ENCODE results near the gene SLC17A4. TPM values are rescaled to one million over a fixed set of nuclear protein-coding genes. Genes with fewer than 3 reads are reported as not detected.

SLC17A4 gene
- total and polyA plus RNA-seq, 2 donors (not counting 3 experiments of a cell fraction or from before 2014, with no cell fraction given): not detected

GRCh38 chr6:25713824-25714223, 40.7 kb upstream of the SLC17A4 start:
- no peak overlapping the region for H2AFZ ChIP-seq (ENCODE audit: low read depth, low read length)

More at GRCh38 chr6:25713824-25714223, 40.7 kb upstream of the SLC17A4 start:
- intact Hi-C loops (cut with micrococcal nuclease) (loop anchor here (2.0 to 10.0 kb wide), 2 partner anchors 111 to 439 kb away; partner anchors contain the start of gene CARMIL1), dilution Hi-C loops (cut with MboI; ENCODE audit: extremely low pct_ligation_motif_present, low sequenced_read_pairs) (no loop called here)
- Histone ChIP-seq H4K20me1 (replicated peaks; ENCODE audit: control insufficient read depth, extremely low read depth, insufficient read depth, low read length) (no peaks in the 10 kb centered on the region), H3K4me2 (ENCODE audit: insufficient read depth, low read length) (peak overlapping the region; percentile 73), H3K27me3 (ENCODE audit: control insufficient read depth in 2 of 2, insufficient read depth in 2 of 2, low read length in 2 of 2) (no peaks in the 10 kb centered on the region), H3K27ac (ENCODE audit: insufficient read depth, low read depth, low read length) (peak overlapping the region; percentile 54), H3K79me2 (ENCODE audit: control insufficient read depth, insufficient read depth, low read length) (no peaks in the 10 kb centered on the region), H3K9me3 (replicated peaks; ENCODE audit: control insufficient read depth, insufficient read depth, low read length) (no peaks in the 10 kb centered on the region), H3K4me3 (replicated peaks in 1 of 3; ENCODE audit: insufficient read depth in 1 of 3, low read depth in 1 of 3, low read length in 3 of 3) (no peak overlapping the region), H3K9me1 (replicated peaks; ENCODE audit: control insufficient read depth, extremely low read depth, insufficient read depth, low read length) (no peaks in the 10 kb centered on the region), H3K4me1 (ENCODE audit: control insufficient read depth, extremely low read depth, insufficient read depth, low read length) (peaks cover 23% of the 10 kb centered on the region), H3K36me3 (ENCODE audit: control insufficient read depth in 2 of 2, extremely low read depth in 1 of 2, insufficient read depth in 2 of 2, low read length in 2 of 2) (no peaks in the 10 kb centered on the region), H3K9ac (replicated peaks; ENCODE audit: extremely low read depth, insufficient read depth, low read length) (no peak overlapping the region)
- FAIRE-seq: peak; percentile 53
- no peak for TF ChIP-seq JUN (IDR thresholded peaks at IDR 0.05; ENCODE audit: borderline replicate concordance, insufficient read depth, insufficient read length, low read depth)
- no peak for TF ChIP-seq EZH2 (IDR thresholded peaks at IDR 0.05; ENCODE audit: borderline replicate concordance, low read depth, low read length, severe bottlenecking)
- TF ChIP-seq CTCF (IDR thresholded peaks at IDR 0.05; ENCODE audit: extremely low read depth in 1 of 2, insufficient read depth in 1 of 2, low read depth in 1 of 2, low read length in 2 of 2): no peak
- no peak for TF ChIP-seq POLR2A (IDR thresholded peaks at IDR 0.05; ENCODE audit: low read depth, low read length)
- BruUV-seq (replicated peaks): no TSS peak
- DNase-seq (ENCODE audit: low read depth, low spot score): no peak
- ChIA-PET CTCF (interaction anchor here (1.3 to 1.9 kb wide), 2 partner anchors 11 to 448 kb away, joined by 3 to 5 read pairs; no protein-coding TSS in a partner anchor), POLR2A (no interaction called here)
